HepG2 (cell line): Measurements from ENCODE around the gene PPP2R5D. TPM values are rescaled to one million over a fixed set of nuclear protein-coding genes. Genes with fewer than 3 reads are reported as not detected.
A peak's percentile ranks its signal among the peaks of the same experiment; 100 is the strongest.

Source experiments
- ASH2L ChIP-seq: fragments of 300-600, 200-600 bp; sonication (generic); IDR thresholded peaks from 2 replicates; pipeline ENCODE4 v1.7.0; 2017; ENCODE audit warnings: low read depth, mild to moderate bottlenecking, moderate library complexity, mixed read lengths, low read length; ENCODE audit not compliant: insufficient read length
- FIP1L1 ChIP-seq: fragments of 200-400 bp; formaldehyde crosslinking; IDR thresholded peaks from 2 replicates; pipeline ENCODE4 v1.6.1; 2018; ENCODE audit warnings: low read depth, mild to moderate bottlenecking, low read length, moderate library complexity, borderline replicate concordance; ENCODE audit not compliant: insufficient read depth
- FOXC1 ChIP-seq: sonication (generic); formaldehyde crosslinking; IDR thresholded peaks from 2 replicates; pipeline ENCODE4 v1.8.0; 2022; ENCODE audit warnings: mild to moderate bottlenecking, missing genetic modification reagents, borderline replicate concordance
- GATA4 ChIP-seq: sonication (generic); IDR thresholded peaks from 2 replicates; pipeline ENCODE4 v1.6.1; 2016; ENCODE audit warnings: antibody characterized with exemption, low read depth, borderline replicate concordance
- HMGXB3 ChIP-seq: sonication (generic); formaldehyde crosslinking; IDR thresholded peaks from 2 replicates; pipeline ENCODE4 v1.4.0; 2020; ENCODE audit warnings: missing genetic modification reagents, borderline replicate concordance
- JUN ChIP-seq: sonication (generic); formaldehyde crosslinking; IDR thresholded peaks from 2 replicates; pipeline ENCODE4 v1.4.0; 2020; ENCODE audit warnings: mild to moderate bottlenecking, missing genetic modification reagents
- KDM2A ChIP-seq: sonication (generic); formaldehyde crosslinking; IDR thresholded peaks from 2 replicates; pipeline ENCODE4 v1.4.0; 2020; ENCODE audit warnings: low read depth, missing genetic modification reagents, borderline replicate concordance
- KDM6A ChIP-seq: IDR thresholded peaks from 2 replicates; pipeline ENCODE4 v1.6.1; 2016; ENCODE audit warnings: low read depth
- KLF6 ChIP-seq: IDR thresholded peaks from 2 replicates; pipeline ENCODE4 v1.8.0; 2016; ENCODE audit warnings: missing biosample characterization, missing genetic modification reagents
- LCORL ChIP-seq, 2 experiments: fragments of 450-650 bp in 1 of 2; sonication (generic) in 1 of 2; formaldehyde crosslinking in 1 of 2; IDR thresholded peaks; 2 replicates each; pipeline versions ENCODE4 v1.5.0 to v1.6.1; 2017 to 2020; ENCODE audit warnings: antibody characterized with exemption in 1 of 2, missing genetic modification reagents in 1 of 2
- MAZ ChIP-seq, 2 experiments: sonication (generic) in 1 of 2; formaldehyde crosslinking in 1 of 2; IDR thresholded peaks; 2 replicates each; pipeline versions ENCODE4 v1.5.0 to v1.6.1; 2012 to 2020; ENCODE audit warnings: low read depth in 2 of 2, mild to moderate bottlenecking in 2 of 2, borderline replicate concordance in 1 of 2, improper control_type of control experiment in 1 of 2, low read length in 1 of 2, missing genetic modification reagents in 1 of 2, moderate library complexity in 1 of 2
- MTF2 ChIP-seq: sonication (generic); formaldehyde crosslinking; IDR thresholded peaks from 2 replicates; pipeline ENCODE4 v1.5.0; 2020; ENCODE audit warnings: missing genetic modification reagents, borderline replicate concordance
- PHF20 ChIP-seq: sonication (generic); formaldehyde crosslinking; IDR thresholded peaks from 2 replicates; pipeline ENCODE4 v1.5.0; 2020; ENCODE audit warnings: mild to moderate bottlenecking, missing genetic modification reagents
- REPIN1 ChIP-seq: sonication (generic); formaldehyde crosslinking; IDR thresholded peaks from 2 replicates; pipeline ENCODE4 v1.8.0; 2022; ENCODE audit warnings: missing genetic modification reagents, low read depth, mild to moderate bottlenecking, borderline replicate concordance
- SSRP1 ChIP-seq: IDR thresholded peaks from 2 replicates; pipeline ENCODE4 v1.6.1; 2016; ENCODE audit warnings: control low read depth
- ZNF513 ChIP-seq: sonication (generic); formaldehyde crosslinking; conservative IDR thresholded peaks from 2 replicates; pipeline ENCODE4 v1.5.0; 2020; ENCODE audit warnings: missing genetic modification reagents
- ZNF614 ChIP-seq: IDR thresholded peaks from 2 replicates; pipeline ENCODE4 v1.6.1; 2018; ENCODE audit warnings: missing biosample characterization, missing genetic modification reagents, inconsistent platforms, borderline replicate concordance
- ZNF710 ChIP-seq: sonication (generic); formaldehyde crosslinking; IDR thresholded peaks from 2 replicates; pipeline ENCODE4 v1.5.0; 2020; ENCODE audit warnings: mild to moderate bottlenecking, missing genetic modification reagents, borderline replicate concordance
- ZNF746 ChIP-seq: sonication (generic); formaldehyde crosslinking; IDR thresholded peaks from 2 replicates; pipeline ENCODE4 v1.8.0; 2022; ENCODE audit warnings: mild to moderate bottlenecking, missing genetic modification reagents
- polyA plus RNA-seq, 8 experiments: library from polyadenylated mRNA; depleted of rRNA in 3 of 8; stranded (reverse) in 7 of 8; unstranded in 1 of 8; fragments of >200 nt; fragmentation: Illumina TruSeq in 4 of 8; extraction: Trizol in 4 of 8; gene quantifications; 2 replicates each; pipeline versions ENCODE4 v1.2.1 to v1.2.3, GENCODE V29; 2011 to 2016; ENCODE audit warnings: low read depth in 4 of 8, missing spikeins in 1 of 8, mixed read lengths in 1 of 8; ENCODE audit not compliant: insufficient read depth in 1 of 8
- total RNA-seq, 5 experiments: library from RNA; depleted of rRNA; stranded (reverse); fragments of >200 nt; fragmentation: Illumina TruSeq; extraction: Trizol; gene quantifications; 2 replicates each; pipeline ENCODE4 v1.2.3, GENCODE V29; 2016; ENCODE audit warnings: low read depth in 1 of 5

The PPP2R5D gene
- total and polyA plus RNA-seq, 2 of the 13 experiments (the other 11 are each of a cell fraction or from before 2014, with no cell fraction given): 53.7 to 60.4 TPM

GRCh38 chr6:42938987-42939809, 45.2 kb upstream of the PPP2R5D start (continued):
- TF ChIP-seq HMGXB3 (CRISPR knock-in tag) (peak; percentile 89; the same call in 1 of the 2 replicates), ZNF710 (CRISPR knock-in tag) (peak; percentile 64; the same call in 1 of the 2 replicates), JUN (CRISPR knock-in tag) (peak; percentile 86), LCORL (IDR thresholded peaks at IDR 0.05) (no peak), LCORL (CRISPR knock-in tag; IDR thresholded peaks at IDR 0.05) (peak; percentile 98), FIP1L1 (no peak), REPIN1 (peak; percentile 97), KLF6 (CRISPR knock-in tag) (peak; percentile 66; the same call in 1 of the 2 replicates), MAZ (IDR thresholded peaks at IDR 0.05; ENCODE audit: borderline replicate concordance, low read depth, low read length) (peak; percentile 71), MAZ (CRISPR knock-in tag; IDR thresholded peaks at IDR 0.05; ENCODE audit: low read depth) (peak; percentile 53; the same call in 1 of the 2 replicates), PHF20 (peak; percentile 29; the same call in 1 of the 2 replicates), ZNF513 (CRISPR knock-in tag) (no peak), KDM2A (CRISPR knock-in tag) (peak; percentile 84; the same call in 1 of the 2 replicates), ZNF614 (peak; percentile 93; the same call in 1 of the 2 replicates), KDM6A (CRISPR knock-in tag) (peak; percentile 82), ZNF746 (CRISPR knock-in tag) (peak; percentile 96), ASH2L (no peak), FOXC1 (CRISPR knock-in tag) (0 out of 2 replicates have a peak, but pooled peaks have one; percentile 71), SSRP1 (CRISPR knock-in tag) (0 out of 2 replicates have a peak, but pooled peaks have one; percentile 29), GATA4 (no peak), MTF2 (CRISPR knock-in tag) (no peak)
